ENCODE results near the gene TRPM6.

GRCh38 chr9:74858751-74859414 lies 28.8 kb downstream of the TRPM6 start:
- TF ChIP-seq EZH2phosphoT487 (IDR thresholded peaks at IDR 0.05; ENCODE audit: low read length) (no peak), CTCF (IDR thresholded peaks at IDR 0.05; ENCODE audit: low read length) (no peak), EZH2 (optimal IDR thresholded peaks at IDR 0.05; ENCODE audit: low read depth, low read length) (no peak)
